Epithelial cell of esophagus (primary cell): ENCODE results near the gene TMEM165.
A peak's percentile ranks its signal among the peaks of the same experiment; 100 is the strongest.

ENCODE experiments used
- DNase-seq: peaks from one replicate; pipeline ENCODE4 v3.0.0; 2010; ENCODE audit warnings: low read depth
- H3K4me3 ChIP-seq: 2 replicates; pipeline ENCODE4 v1.5.1; 2011; ENCODE audit warnings: mild to moderate bottlenecking, low read length, control low read depth
- TF ChIP-seq, protein P1 (sequence below): IDR thresholded peaks from 2 replicates; pipeline ENCODE4 v1.5.1; 2011; ENCODE audit warnings: low read depth, mild to moderate bottlenecking, low read length, control low read depth, inconsistent platforms; ENCODE audit not compliant: insufficient read depth; ENCODE audit errors: missing control alignments

The TMEM165 gene

DNA sequence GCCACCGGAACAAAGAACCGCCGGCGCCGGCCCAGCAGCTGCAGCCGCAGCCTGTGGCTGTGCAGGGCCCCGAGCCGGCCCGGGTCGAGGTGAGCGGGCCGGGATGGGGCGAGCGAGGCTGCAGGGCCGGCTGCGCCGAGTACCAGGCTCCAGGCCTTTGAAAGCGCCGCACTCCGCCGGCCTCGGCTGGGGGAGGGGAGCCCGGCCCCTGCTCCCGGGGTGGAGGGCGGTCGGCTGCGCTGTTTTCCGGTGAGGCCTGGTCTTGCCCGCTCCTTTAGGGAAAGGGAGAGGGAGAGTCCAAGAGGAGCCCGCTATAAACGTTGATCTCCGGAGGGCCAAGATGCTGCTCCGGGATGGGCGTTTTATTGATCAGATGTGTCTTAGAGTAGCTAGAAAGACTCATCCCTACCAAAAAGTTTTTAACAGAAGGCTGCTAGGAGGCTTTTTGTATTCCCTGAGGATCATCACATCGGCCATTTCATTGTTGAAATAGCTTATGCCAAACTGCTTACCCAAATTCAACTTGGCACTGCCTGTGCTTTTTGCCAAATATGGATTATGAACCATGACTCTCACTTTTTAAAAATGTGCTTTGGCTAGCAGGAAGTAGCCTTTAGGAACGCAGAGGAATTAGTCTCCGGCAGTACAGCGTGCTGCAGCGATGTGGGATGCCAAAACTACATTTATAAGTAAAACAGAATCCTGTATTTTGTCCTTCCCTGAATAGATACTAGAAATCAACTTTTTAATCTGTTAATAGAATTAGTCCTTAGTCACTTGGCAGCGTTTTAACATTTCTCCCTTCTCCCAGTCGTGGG lies 760 bp downstream of the TMEM165 start:
- peak; percentile 54 for DNase-seq
- peak overlapping the region; percentile 82 for H3K4me3 ChIP-seq
- TF ChIP-seq, protein P1, sequence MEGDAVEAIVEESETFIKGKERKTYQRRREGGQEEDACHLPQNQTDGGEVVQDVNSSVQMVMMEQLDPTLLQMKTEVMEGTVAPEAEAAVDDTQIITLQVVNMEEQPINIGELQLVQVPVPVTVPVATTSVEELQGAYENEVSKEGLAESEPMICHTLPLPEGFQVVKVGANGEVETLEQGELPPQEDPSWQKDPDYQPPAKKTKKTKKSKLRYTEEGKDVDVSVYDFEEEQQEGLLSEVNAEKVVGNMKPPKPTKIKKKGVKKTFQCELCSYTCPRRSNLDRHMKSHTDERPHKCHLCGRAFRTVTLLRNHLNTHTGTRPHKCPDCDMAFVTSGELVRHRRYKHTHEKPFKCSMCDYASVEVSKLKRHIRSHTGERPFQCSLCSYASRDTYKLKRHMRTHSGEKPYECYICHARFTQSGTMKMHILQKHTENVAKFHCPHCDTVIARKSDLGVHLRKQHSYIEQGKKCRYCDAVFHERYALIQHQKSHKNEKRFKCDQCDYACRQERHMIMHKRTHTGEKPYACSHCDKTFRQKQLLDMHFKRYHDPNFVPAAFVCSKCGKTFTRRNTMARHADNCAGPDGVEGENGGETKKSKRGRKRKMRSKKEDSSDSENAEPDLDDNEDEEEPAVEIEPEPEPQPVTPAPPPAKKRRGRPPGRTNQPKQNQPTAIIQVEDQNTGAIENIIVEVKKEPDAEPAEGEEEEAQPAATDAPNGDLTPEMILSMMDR = no peak

DNA sequence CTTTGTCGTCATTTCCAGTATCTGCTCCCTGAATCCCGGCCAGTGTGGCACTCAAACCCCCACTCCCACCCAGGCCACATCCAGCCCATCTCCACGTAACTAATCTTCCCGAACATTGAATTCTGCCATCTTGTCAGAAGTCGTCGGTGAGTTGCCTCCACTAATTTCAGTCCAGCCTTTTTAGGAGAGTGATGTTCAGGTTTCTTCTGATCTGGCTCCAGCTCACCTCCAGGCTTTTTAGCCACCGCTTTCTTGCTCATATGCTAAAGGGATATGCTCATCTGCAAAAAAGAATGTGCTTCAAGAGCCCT lies 1.3 kb downstream of the TMEM165 start:
- TF ChIP-seq, protein P1 = no peak
- peak overlapping the region; percentile 82 for H3K4me3 ChIP-seq
- DNase-seq = peak; percentile 21

DNA sequence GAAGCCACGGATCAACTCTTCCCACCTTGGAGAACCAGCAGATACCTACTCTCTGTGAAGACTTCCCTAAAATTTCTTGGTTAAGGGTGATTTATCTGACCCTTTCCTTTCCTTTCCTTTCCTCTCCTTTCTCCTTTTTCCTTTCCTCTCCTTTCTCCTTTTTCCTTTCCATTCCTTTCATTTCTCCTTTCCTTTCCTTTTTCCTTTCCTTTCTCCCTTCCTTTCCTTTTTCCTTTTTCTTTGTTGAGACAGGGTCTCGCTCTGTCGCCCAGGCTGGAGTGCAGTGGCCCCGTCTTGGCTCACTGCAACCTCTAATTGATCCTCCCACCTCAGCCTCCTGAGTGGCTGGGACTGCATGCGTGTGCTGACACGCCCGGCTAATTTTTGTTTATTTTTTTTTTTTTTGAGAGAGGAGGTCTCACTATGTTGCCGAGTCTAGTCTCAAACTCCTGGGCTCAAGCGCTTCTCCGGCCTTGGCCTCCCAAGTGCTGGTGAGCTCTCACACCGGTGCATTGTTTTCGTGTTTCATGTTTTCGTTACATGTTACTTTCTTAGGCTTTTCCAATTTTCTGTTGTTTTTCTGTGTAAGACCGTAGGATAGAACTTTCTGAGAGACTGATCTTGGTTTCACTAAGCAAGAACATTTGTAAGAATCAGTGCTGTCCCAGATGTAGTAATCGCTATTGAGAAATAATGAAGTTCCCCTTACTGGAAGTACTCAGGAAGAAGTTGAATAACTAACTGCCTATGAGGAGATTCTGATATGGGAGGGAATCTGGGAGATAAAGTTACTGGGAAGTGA lies 2.0 kb downstream of the TMEM165 start:
- peak overlapping the region; percentile 82 for H3K4me3 ChIP-seq
- TF ChIP-seq, protein P1 = no peak
- DNase-seq = peak; percentile 85

DNA sequence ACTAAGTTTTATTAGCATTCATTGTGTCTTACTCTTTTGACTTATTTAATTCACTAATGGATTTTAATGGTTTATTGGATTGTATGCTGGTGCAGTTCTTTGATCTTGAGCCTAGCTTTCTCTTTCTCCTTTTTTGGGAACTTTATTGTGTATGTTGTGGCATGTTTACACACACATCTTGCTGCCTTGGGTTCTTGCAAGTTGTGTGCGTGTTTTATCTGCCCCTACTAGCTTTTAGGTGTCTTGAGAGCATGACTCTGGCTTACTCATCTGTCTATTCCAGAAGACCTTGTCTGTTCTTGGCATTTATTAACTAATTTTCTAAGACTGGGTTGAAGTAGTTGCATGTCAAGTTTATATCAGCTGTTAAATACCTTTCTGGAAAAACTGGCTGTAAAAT lies 2.7 kb downstream of the TMEM165 start:
- TF ChIP-seq, protein P1 = no peak
- H3K4me3 ChIP-seq = peak overlapping the region; percentile 82
- peak; percentile 85 for DNase-seq

DNA sequence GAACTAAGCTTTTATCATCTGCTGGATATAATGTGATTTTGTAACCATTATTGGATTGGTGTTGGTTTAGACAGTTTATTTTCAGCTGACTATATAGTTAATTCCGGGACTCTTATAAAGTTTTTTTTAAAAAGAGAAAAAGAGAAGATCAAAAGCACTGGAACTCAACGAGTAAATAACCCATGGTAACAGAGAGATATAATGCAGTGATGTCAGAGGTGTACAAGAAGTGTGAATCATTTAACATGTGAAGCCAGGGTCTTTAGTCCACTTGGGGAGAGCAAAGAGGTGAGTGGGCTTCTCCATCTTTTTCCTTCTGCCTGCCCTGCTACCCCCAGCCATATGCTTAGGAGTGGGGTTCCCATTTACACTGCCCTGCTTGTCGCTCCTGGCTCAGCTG lies 3.2 kb downstream of the TMEM165 start:
- DNase-seq = peak; percentile 11
- TF ChIP-seq, protein P1 = no peak
- H3K4me3 ChIP-seq = peak overlapping the region; percentile 82

DNA sequence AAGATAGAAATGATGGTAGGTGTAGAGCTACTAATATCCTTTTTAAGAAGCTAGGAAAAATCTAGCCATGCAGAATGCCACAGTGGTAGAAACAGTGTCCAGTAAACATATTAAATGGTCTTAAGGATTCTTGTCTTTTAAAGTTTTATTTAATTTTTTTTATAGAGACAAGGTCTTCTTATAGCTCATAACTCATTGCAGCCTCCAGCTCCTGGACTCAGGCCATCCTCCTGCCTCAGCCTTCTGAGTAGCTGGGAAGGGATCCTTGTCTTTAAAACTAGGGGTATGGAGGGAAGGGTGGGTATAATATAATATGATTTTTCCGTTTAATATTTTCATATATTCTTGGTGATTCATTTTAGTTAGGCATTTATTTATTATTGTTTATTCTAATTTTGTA lies 3.8 kb downstream of the TMEM165 start:
- TF ChIP-seq, protein P1 = no peak
- DNase-seq = no peak
- peak overlapping the region; percentile 82 for H3K4me3 ChIP-seq
